BLaER1 treated with 17β-estradiol and CSF1 and Interleukin-3, amounts not matched to agents 10 nM and 100 nM (cell line): Measurements from ENCODE around the gene VGF.
"Not testable (repeated sequence)": the region's sequence is repeated elsewhere in the genome, so short reads cannot be mapped to it uniquely, and the experiment has no call there.

ENCODE experiments used
- H3K27ac ChIP-seq, 11 experiments: shearing (Covaris generic); formaldehyde crosslinking; 2 replicates each; pipeline ENCODE4 v1.8.1; 2022
- H3K27me3 ChIP-seq, 11 experiments: shearing (Covaris generic); formaldehyde crosslinking; 2 replicates each; pipeline ENCODE4 v1.8.1; 2022
- H3K36me3 ChIP-seq, 11 experiments: shearing (Covaris generic); formaldehyde crosslinking; 2 replicates each; pipeline ENCODE4 v1.8.1; 2022
- H3K4me1 ChIP-seq, 10 experiments: shearing (Covaris generic); formaldehyde crosslinking; 2 replicates each; pipeline ENCODE4 v1.8.1; 2022
- H3K4me2 ChIP-seq, 11 experiments: shearing (Covaris generic); formaldehyde crosslinking; 2 replicates each; pipeline ENCODE4 v1.8.1; 2022
- H3K4me3 ChIP-seq, 10 experiments: shearing (Covaris generic); formaldehyde crosslinking; 2 replicates each; pipeline ENCODE4 v1.8.1; 2022
- H3K9ac ChIP-seq, 11 experiments: shearing (Covaris generic); formaldehyde crosslinking; 2 replicates each; pipeline ENCODE4 v1.8.1; 2022
- H3K9me3 ChIP-seq, 11 experiments: shearing (Covaris generic); formaldehyde crosslinking; replicated peaks in 1 of 11; 2 replicates each; pipeline ENCODE4 v1.8.1; 2022
- H4K20me1 ChIP-seq, 11 experiments: shearing (Covaris generic); formaldehyde crosslinking; 2 replicates each; pipeline ENCODE4 v1.8.1; 2022
- Cebpa-rat ChIP-seq, 11 experiments: shearing (Covaris generic); IDR thresholded peaks; 2 replicates each; pipeline ENCODE4 v1.8.1; 2022

VGF gene

DNA sequence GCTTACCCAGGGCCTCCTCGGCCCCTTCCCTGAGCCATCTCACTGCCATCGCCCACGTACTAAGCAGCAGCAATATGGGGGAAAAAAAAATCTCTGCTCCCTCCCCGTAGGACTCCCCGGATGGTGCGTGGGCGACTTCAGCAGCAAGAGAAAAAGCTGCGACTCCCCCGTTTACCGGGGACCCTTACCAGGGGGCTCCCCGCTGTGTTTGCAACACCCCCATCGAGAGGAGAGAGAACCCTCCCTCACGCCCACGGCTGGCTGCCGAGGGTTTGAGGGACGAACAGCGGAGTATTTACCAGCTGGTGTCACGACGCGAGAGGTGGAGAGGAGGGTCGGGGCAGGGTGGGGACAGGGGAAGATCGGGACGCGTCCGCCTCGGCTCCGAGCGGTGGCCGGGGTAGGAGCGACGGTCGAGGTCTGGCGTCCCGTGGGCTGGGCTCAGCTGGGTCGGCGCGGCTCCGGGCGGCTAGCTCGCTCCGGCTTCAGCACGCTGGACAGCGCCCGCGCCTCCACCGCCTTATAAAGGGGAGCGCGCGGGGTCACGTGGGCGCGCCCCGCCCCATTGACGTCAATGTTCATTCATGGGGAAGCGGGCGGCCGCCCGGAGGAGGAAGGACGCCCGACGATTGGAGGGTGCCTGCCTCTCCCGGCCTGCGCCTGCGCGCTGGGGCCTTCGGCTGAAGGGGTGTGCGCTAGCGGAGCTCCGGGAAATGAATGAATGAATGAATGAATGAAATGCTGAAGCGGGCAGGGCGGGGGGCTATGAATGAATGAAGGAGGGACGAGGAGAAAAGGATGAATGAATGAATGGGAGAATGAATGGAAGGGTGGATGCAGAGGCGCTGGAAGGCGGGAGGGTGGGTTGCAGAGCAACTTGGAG lies at the start of gene VGF:
TSS of gene VGF (minus strand) at position 495 of the 883 bp plus-strand sequence. CDS start 726 bp downstream, outside the sequence.
- H3K4me3 ChIP-seq = peak within 1 kb of the TSS; percentile 52 to 75 (median 62)
- H3K36me3 ChIP-seq = peaks cover 0 to 4% (median 1%) of the 10 kb centered on the region in 11 experiments; a peak in 7 of 22 replicates
- peaks cover 57 to 66% (median 62%) of the 10 kb centered on the region in 11 experiments for H3K27me3 ChIP-seq
- peaks cover 64 to 93% (median 87%) of the 10 kb centered on the region in 10 experiments for H3K4me1 ChIP-seq
- peaks cover 0 to 40% (median 22%) of the 10 kb centered on the region in 11 experiments; a peak in 21 of 22 replicates for H4K20me1 ChIP-seq
- H3K9ac ChIP-seq = peak within 1 kb of the TSS in 5 of 11 experiments; percentile 4 to 79 (median 34); a peak in 8 of 22 replicates
- no peaks in the 10 kb centered on the region for H3K9me3 ChIP-seq
- no peak for TF ChIP-seq Cebpa-rat (IDR thresholded peaks at IDR 0.05)
- peak within 1 kb of the TSS in 3 of 11 experiments; percentile 31 to 58 (median 49); a peak in 6 of 22 replicates for H3K27ac ChIP-seq
- peak within 1 kb of the TSS; percentile 90 to 100 (median 99) for H3K4me2 ChIP-seq

DNA sequence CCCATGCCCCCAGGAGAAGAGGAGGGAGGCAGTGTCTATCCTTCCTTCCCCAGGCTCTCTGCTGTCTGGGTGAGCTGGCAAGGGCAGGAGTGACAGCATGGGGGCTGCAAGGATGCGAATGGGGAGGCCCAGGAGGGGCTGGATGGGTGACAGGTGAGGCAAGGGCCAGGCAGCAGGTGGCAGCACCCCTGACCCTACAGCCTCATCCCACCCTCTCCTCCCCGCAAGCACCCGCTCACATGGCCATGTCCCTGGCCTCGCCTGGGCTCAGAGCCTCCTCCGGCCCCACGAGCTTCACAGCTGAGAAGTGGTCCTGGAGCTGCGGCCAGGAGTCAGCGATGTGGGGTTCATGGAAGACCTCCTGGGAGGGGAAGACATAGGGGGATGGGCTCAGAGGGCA lies 46.6 kb upstream of the VGF start:
- Histone ChIP-seq H4K20me1 (peaks cover 0 to 54% (median 0%) of the 10 kb centered on the region in 11 experiments; a peak in 5 of 22 replicates), H3K9ac (no peak overlapping the region), H3K4me2 (no peak overlapping the region), H3K4me1 (peaks cover 13 to 24% (median 22%) of the 10 kb centered on the region in 10 experiments), H3K27ac (no peak overlapping the region), H3K4me3 (no peak overlapping the region), H3K36me3 (peaks cover 30 to 90% (median 84%) of the 10 kb centered on the region in 11 experiments), H3K27me3 (no peaks in the 10 kb centered on the region), H3K9me3 (no peaks in the 10 kb centered on the region)
- no peak for TF ChIP-seq Cebpa-rat (IDR thresholded peaks at IDR 0.05)

DNA sequence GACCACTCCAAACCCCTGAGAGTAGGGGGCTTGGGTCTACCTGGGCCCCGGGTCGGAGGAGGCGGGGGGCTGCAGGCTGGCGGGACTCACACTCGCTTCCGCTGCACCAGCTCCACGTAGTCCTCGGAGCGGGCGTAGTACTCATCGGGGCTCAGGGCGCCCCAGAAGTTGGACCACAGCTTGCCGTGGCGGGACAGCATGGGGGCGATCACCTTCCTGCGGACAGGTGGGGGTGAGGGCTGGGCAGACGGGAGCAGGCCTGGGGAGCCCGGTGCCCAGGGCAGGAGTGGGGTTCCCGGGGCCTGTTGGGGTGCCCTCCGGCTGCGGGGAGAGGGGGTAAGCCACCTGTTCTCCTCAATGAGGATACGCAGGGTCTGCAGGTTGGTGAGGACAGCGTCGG lies 46.1 kb upstream of the VGF start:
- H3K4me2 ChIP-seq = no peak overlapping the region

DNA sequence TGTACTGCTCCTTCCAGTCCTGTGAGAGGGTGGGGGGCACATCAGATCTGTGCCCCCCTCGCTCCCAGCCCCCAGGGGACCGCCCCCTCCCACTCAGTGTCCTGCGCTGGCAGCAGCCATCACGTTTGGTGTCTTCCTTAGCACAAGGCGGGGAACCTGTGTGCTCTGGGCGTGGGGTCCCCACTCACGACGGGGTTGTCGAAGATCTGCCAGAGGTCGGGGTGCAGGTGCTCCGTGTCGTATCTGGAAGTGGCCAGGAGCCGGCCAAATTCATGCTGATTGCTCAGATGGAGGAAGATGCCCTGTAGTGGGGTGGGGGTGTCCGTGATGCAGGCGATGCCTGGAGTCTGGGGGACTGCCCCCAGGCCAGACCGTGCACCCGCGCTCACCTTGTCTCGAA lies 44.8 kb upstream of the VGF start:
- H3K27ac ChIP-seq = no peak overlapping the region
- peaks cover 30 to 96% (median 87%) of the 10 kb centered on the region in 11 experiments for H3K36me3 ChIP-seq
- H3K9ac ChIP-seq = no peak overlapping the region; a peak in 1 of 22 replicates
- H3K9me3 ChIP-seq = no peaks in the 10 kb centered on the region
- H3K4me2 ChIP-seq = no peak overlapping the region
- H3K27me3 ChIP-seq = no peaks in the 10 kb centered on the region
- H3K4me1 ChIP-seq = peaks cover 0 to 20% (median 14%) of the 10 kb centered on the region in 10 experiments; a peak in 15 of 20 replicates
- peaks cover 0 to 64% (median 0%) of the 10 kb centered on the region in 11 experiments; a peak in 5 of 22 replicates for H4K20me1 ChIP-seq
- no peak overlapping the region for H3K4me3 ChIP-seq
- TF ChIP-seq Cebpa-rat (IDR thresholded peaks at IDR 0.05) = no peak

More for the DNA sequence above, 46.1 kb upstream of the VGF start:
- peaks cover 30 to 96% (median 87%) of the 10 kb centered on the region in 11 experiments for H3K36me3 ChIP-seq
- H3K9me3 ChIP-seq = no peaks in the 10 kb centered on the region
- H3K27ac ChIP-seq = no peak overlapping the region
- H3K4me1 ChIP-seq = peaks cover 8 to 24% (median 19%) of the 10 kb centered on the region in 10 experiments
- H3K4me3 ChIP-seq = no peak overlapping the region
- no peak for TF ChIP-seq Cebpa-rat (IDR thresholded peaks at IDR 0.05)
- H4K20me1 ChIP-seq = peaks cover 0 to 57% (median 0%) of the 10 kb centered on the region in 11 experiments; a peak in 5 of 22 replicates
- H3K9ac ChIP-seq = no peak overlapping the region; a peak in 1 of 22 replicates
- no peaks in the 10 kb centered on the region for H3K27me3 ChIP-seq

DNA sequence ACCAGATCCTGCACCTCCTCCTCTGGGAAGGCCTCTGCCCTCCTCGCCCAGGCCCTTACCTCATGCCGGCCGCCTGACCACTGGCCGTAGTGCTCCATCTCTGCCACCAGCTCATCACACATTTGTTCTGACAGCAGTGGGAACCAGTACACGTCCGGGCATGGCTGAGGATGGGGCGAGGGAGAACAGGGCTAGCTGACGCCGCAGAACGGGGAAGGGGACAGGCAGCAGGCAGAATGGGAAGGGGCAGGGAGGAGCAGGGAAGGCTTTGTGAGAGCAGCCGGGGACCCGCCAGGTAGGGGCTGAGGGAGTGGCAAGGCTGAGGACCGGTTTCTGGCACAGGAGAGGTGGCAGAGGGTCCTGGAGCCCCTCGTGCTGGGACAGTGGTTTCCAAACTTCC lies 43.4 kb upstream of the VGF start:
- peaks cover 30 to 82% (median 73%) of the 10 kb centered on the region in 11 experiments for H3K36me3 ChIP-seq
- peaks cover 10 to 26% (median 21%) of the 10 kb centered on the region in 10 experiments for H3K4me1 ChIP-seq
- H4K20me1 ChIP-seq = peaks cover 0 to 64% (median 0%) of the 10 kb centered on the region in 11 experiments; a peak in 5 of 22 replicates
- H3K4me2 ChIP-seq = no peak overlapping the region
- no peaks in the 10 kb centered on the region for H3K9me3 ChIP-seq
- no peak overlapping the region for H3K27ac ChIP-seq
- TF ChIP-seq Cebpa-rat (IDR thresholded peaks at IDR 0.05) = no peak
- H3K4me3 ChIP-seq = no peak overlapping the region
- peaks cover 0 to 3% (median 0%) of the 10 kb centered on the region in 11 experiments; a peak in 4 of 22 replicates for H3K27me3 ChIP-seq
- no peak overlapping the region for H3K9ac ChIP-seq

DNA sequence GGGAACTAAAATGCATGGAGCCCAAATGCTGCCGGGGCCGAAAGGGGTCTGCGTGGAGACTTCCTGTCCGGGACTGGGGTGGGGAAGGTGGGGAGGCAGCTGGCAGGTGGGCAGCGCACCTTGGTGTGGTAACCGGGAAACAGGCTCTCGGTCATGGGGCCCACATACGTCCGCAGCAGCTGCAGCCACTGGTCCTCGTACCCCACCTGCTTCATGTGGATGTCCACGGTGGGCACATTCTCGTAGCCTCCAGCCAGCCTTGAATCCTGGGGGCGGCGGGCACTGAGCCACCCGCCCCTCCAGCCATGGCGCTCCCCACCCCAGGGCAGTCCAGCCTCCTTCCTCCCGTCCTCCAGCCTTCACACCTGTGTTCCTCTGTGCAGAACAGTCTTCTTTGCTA lies 42.1 kb upstream of the VGF start:
- peaks cover 20 to 40% (median 33%) of the 10 kb centered on the region in 10 experiments for H3K4me1 ChIP-seq
- H3K4me2 ChIP-seq = no peak overlapping the region

DNA sequence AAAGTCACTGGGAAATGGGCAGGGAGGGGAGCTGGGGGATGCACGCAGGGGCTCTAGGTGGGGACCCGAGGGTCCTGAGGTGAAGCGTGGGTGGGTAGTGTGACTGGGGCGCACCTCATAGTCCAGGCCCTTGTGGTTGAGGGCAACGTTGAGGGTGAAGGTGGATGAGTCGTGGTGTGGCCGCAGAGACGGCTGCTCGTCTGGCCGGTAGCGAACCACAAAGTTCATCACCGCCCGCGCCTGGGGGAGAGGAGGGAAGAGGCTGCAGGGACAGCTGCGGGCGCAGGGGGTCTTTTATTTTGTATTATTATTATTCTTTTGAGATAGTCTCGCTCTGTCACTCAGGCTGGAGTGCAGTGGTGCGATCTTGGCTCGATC lies 41.3 kb upstream of the VGF start:
- H3K27me3 ChIP-seq = peaks cover 14 to 24% (median 20%) of the 10 kb centered on the region in 11 experiments
- H3K4me1 ChIP-seq = peaks cover 20 to 40% (median 33%) of the 10 kb centered on the region in 10 experiments
- H3K4me2 ChIP-seq = peak overlapping the region in 1 of 11 experiments; percentile 7; a peak in 1 of 22 replicates
- no peak overlapping the region for H3K4me3 ChIP-seq
- peaks cover 25 to 63% (median 55%) of the 10 kb centered on the region in 11 experiments for H3K36me3 ChIP-seq
- no peak for TF ChIP-seq Cebpa-rat (IDR thresholded peaks at IDR 0.05)
- H3K9ac ChIP-seq = no peak overlapping the region
- peaks cover 0 to 53% (median 0%) of the 10 kb centered on the region in 11 experiments; a peak in 4 of 22 replicates for H4K20me1 ChIP-seq
- no peaks in the 10 kb centered on the region for H3K9me3 ChIP-seq
- no peak overlapping the region for H3K27ac ChIP-seq

More for the DNA sequence above, 42.1 kb upstream of the VGF start:
- Histone ChIP-seq H3K27me3 (peaks cover 6 to 16% (median 12%) of the 10 kb centered on the region in 11 experiments), H3K36me3 (peaks cover 30 to 71% (median 63%) of the 10 kb centered on the region in 11 experiments), H4K20me1 (peaks cover 0 to 61% (median 0%) of the 10 kb centered on the region in 11 experiments; a peak in 5 of 22 replicates), H3K4me3 (no peak overlapping the region), H3K9ac (no peak overlapping the region), H3K9me3 (no peaks in the 10 kb centered on the region), H3K27ac (no peak overlapping the region)
- TF ChIP-seq Cebpa-rat (IDR thresholded peaks at IDR 0.05) = no peak

DNA sequence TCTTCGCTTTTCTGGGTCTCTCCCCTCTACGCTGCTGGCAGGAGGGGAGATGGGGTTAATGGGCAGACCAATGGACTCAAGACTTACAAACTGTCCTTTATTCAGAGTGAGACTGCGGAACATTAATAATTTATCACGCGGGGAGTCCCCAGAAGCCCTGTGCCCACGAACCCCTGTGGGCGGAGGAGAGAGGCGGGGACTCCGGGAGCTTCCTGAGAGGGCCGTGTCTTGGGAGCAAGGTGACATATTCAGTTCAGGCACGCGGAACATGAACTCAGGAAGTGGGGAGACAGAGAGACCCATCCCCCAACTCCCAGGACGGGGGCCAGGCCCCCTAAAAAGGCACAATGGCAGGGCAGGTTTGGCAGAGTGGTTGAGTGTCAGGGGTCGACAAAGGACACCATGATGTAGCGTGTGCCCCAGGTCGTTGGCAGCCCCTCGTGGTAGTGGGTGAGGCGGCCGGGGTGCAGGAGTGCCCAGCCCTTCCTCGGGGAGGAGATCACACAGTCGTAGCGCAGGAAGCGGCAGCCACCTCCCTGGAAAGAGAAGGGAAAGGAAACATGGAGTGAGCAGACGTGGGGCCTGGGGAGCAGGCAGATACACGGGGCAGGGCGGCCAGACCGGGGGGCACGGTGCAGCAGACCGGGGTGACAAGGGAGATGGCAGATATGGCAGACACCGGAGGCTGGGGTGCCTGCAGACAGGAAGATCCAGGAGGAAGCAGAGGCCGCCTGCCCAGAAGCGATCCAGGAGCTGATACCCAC lies 40.7 kb upstream of the VGF start:
- H3K4me2 ChIP-seq = peak overlapping the region in 6 of 11 experiments; percentile 1 to 36 (median 15); a peak in 6 of 22 replicates
- H3K9ac ChIP-seq = peak overlapping the region in 1 of 11 experiments; percentile 10; a peak in 2 of 22 replicates
- peaks cover 0 to 48% (median 0%) of the 10 kb centered on the region in 11 experiments; a peak in 3 of 22 replicates for H4K20me1 ChIP-seq
- peaks cover 20 to 30% (median 26%) of the 10 kb centered on the region in 11 experiments for H3K27me3 ChIP-seq
- no peaks in the 10 kb centered on the region for H3K9me3 ChIP-seq
- peaks cover 20 to 40% (median 33%) of the 10 kb centered on the region in 10 experiments for H3K4me1 ChIP-seq
- H3K4me3 ChIP-seq = no peak overlapping the region
- H3K27ac ChIP-seq = peak overlapping the region in 2 of 11 experiments; percentile 3 to 45; a peak in 1 of 22 replicates
- TF ChIP-seq Cebpa-rat (IDR thresholded peaks at IDR 0.05) = no peak
- peaks cover 19 to 57% (median 49%) of the 10 kb centered on the region in 11 experiments for H3K36me3 ChIP-seq

DNA sequence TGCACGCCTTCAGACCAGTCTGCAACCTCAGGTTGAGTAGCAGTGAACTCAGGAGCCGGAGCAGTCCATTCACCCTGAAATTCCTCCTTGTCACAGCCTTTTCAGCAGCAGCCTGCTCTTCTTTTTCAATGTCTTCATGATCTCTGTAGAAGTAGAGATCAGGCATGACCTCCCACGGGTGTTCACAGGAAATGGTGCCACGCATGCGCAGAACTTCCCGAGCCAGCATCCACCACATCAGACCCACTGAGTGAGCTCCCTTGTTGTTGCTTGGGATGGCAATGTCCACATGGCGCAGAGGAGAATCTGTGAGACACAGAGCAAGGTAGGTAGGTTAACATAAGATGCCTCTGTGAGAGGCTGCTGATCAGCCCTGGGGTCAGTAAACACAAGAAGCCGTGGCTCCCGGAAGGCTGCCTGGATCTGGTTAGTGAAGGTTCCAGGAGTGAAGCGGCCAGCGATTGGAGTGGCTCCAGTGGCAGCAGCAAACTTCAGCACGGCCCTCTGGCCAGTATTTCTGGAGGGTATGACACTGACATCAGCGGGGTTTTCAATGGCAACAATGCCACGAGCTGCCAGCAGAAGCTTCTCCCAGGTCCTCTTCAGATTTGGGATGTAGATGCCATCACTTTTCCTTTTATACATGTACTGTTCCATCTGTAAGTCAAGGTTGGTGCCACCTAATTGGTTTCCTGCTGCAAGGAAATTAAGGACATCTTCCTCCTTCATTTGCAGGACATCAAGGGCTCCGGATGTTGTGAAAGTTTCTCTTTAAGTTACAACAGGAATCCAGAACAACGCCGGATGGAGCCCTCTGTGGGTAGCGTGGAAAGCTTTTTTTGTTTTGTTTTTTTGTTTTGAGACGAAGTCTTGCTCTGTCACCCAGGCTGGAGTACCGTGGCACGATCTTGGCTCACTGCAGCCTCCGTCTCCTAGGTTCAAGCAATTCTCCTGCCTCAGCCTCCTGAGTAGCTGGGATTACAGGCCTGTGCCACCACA lies 38.7 kb upstream of the VGF start:
- peaks cover 20 to 45% (median 33%) of the 10 kb centered on the region in 10 experiments for H3K4me1 ChIP-seq
- H3K4me3 ChIP-seq, H3K9me3 ChIP-seq: not testable (repeated sequence)
- peaks cover 4 to 37% (median 31%) of the 10 kb centered on the region in 11 experiments; a peak in 18 of 22 replicates for H3K36me3 ChIP-seq
- H3K9ac ChIP-seq = peak overlapping the region in 1 of 11 experiments; percentile 13; a peak in 2 of 22 replicates
- peak overlapping the region in 8 of 11 experiments; percentile 10 to 45 (median 40); a peak in 10 of 22 replicates for H3K27ac ChIP-seq
- H3K27me3 ChIP-seq = peaks cover 35 to 47% (median 42%) of the 10 kb centered on the region in 11 experiments
- H4K20me1 ChIP-seq = peaks cover 0 to 34% (median 0%) of the 10 kb centered on the region in 11 experiments; a peak in 3 of 22 replicates
- H3K4me2 ChIP-seq = peak overlapping the region; percentile 51 to 94 (median 76)
